Parathyroid adenoma (tissue), 2 donors: ENCODE results near the gene ARHGAP20.

Experiments used
- H2AFZ ChIP-seq: fragments of 300-600 bp; sonication (generic); one replicate; pipeline ENCODE4 v1.7.0; 2017; ENCODE audit warnings: antibody characterized with exemption, mild to moderate bottlenecking
- H3K27ac ChIP-seq: fragments of 300-600 bp; sonication (generic); one replicate; pipeline ENCODE4 v1.7.0; 2017
- H3K27me3 ChIP-seq: fragments of 300-600 bp; sonication (generic); one replicate; pipeline ENCODE4 v1.7.0; 2017; ENCODE audit warnings: low read length; ENCODE audit not compliant: control insufficient read depth, insufficient read depth
- H3K36me3 ChIP-seq: fragments of 300-600 bp; sonication (generic); one replicate; pipeline ENCODE4 v1.7.0; 2017; ENCODE audit warnings: low read length; ENCODE audit not compliant: control insufficient read depth, insufficient read depth
- H3K4me1 ChIP-seq: fragments of 300-600 bp; sonication (generic); one replicate; pipeline ENCODE4 v1.7.0; 2017; ENCODE audit warnings: control low read depth
- H3K4me2 ChIP-seq: fragments of 300-600 bp; sonication (generic); one replicate; pipeline ENCODE4 v1.7.0; 2017; ENCODE audit warnings: low read length
- H3K4me3 ChIP-seq: fragments of 300-600 bp; sonication (generic); one replicate; pipeline ENCODE4 v1.7.0; 2017; ENCODE audit warnings: low read depth, low read length
- H3K79me2 ChIP-seq: fragments of 300-600 bp; sonication (generic); one replicate; pipeline ENCODE4 v1.7.0; 2017; ENCODE audit warnings: control low read depth
- H3K9ac ChIP-seq: fragments of 300-600 bp; sonication (generic); one replicate; pipeline ENCODE4 v1.7.0; 2017; ENCODE audit warnings: mild to moderate bottlenecking
- H3K9me3 ChIP-seq: fragments of 300-600 bp; sonication (generic); one replicate; pipeline ENCODE4 v1.7.0; 2017; ENCODE audit warnings: low read length; ENCODE audit not compliant: control insufficient read depth
- CTCF ChIP-seq: fragments of 300-600 bp; sonication (generic); IDR thresholded peaks from one replicate; pipeline ENCODE4 v1.7.0; 2017; ENCODE audit warnings: antibody characterized with exemption, mild to moderate bottlenecking
- donor health status: primary hyperparathyroidism.

Gene ARHGAP20

GRCh38 chr11:110565357-110566336, 146.6 kb downstream of the ARHGAP20 start:
- Histone ChIP-seq H3K9ac (no peak overlapping the region), H3K27me3 (no peaks in the 10 kb centered on the region), H3K79me2 (no peaks in the 10 kb centered on the region), H3K36me3 (no peaks in the 10 kb centered on the region), H3K4me1 (no peaks in the 10 kb centered on the region), H3K4me2 (no peak overlapping the region), H3K27ac (no peak overlapping the region), H2AFZ (no peak overlapping the region), H3K4me3 (no peak overlapping the region), H3K9me3 (no peaks in the 10 kb centered on the region)
- no peak for TF ChIP-seq CTCF

GRCh38 chr11:110564676-110565356, 147.4 kb downstream of the ARHGAP20 start:
- Histone ChIP-seq H3K9ac (no peak overlapping the region), H3K4me3 (no peak overlapping the region), H3K4me1 (no peaks in the 10 kb centered on the region), H2AFZ (no peak overlapping the region), H3K4me2 (no peak overlapping the region), H3K27ac (no peak overlapping the region), H3K27me3 (no peaks in the 10 kb centered on the region), H3K36me3 (no peaks in the 10 kb centered on the region), H3K9me3 (no peaks in the 10 kb centered on the region), H3K79me2 (no peaks in the 10 kb centered on the region)
- TF ChIP-seq CTCF: no peak

- Histone ChIP-seq H2AFZ (no peak overlapping the region), H3K4me1 (no peaks in the 10 kb centered on the region), H3K4me2 (no peak overlapping the region), H3K9me3 (no peaks in the 10 kb centered on the region), H3K9ac (no peak overlapping the region), H3K4me3 (no peak overlapping the region), H3K27me3 (no peaks in the 10 kb centered on the region), H3K36me3 (no peaks in the 10 kb centered on the region), H3K79me2 (no peaks in the 10 kb centered on the region), H3K27ac (no peak overlapping the region)
- TF ChIP-seq CTCF: no peak
Observed at GRCh38 chr11:110544779-110545178, 167.5 kb downstream of the ARHGAP20 start.

GRCh38 chr11:110538154-110538553, 174.1 kb downstream of the ARHGAP20 start:
- H3K9me3 ChIP-seq: no peaks in the 10 kb centered on the region
- no peak for TF ChIP-seq CTCF

More at GRCh38 chr11:110538154-110538553, 174.1 kb downstream of the ARHGAP20 start:
- Histone ChIP-seq H3K36me3 (no peaks in the 10 kb centered on the region), H3K27ac (no peak overlapping the region), H3K4me1 (no peaks in the 10 kb centered on the region), H3K4me2 (no peak overlapping the region), H3K27me3 (no peaks in the 10 kb centered on the region), H2AFZ (no peak overlapping the region), H3K79me2 (no peaks in the 10 kb centered on the region), H3K9ac (no peak overlapping the region), H3K4me3 (no peak overlapping the region)
